ENCODE results near the gene SUGP2.

GRCh38 chr19:19027228-19027627, 6.1 kb downstream of the SUGP2 start:
- TF ChIP-seq, protein P1, sequence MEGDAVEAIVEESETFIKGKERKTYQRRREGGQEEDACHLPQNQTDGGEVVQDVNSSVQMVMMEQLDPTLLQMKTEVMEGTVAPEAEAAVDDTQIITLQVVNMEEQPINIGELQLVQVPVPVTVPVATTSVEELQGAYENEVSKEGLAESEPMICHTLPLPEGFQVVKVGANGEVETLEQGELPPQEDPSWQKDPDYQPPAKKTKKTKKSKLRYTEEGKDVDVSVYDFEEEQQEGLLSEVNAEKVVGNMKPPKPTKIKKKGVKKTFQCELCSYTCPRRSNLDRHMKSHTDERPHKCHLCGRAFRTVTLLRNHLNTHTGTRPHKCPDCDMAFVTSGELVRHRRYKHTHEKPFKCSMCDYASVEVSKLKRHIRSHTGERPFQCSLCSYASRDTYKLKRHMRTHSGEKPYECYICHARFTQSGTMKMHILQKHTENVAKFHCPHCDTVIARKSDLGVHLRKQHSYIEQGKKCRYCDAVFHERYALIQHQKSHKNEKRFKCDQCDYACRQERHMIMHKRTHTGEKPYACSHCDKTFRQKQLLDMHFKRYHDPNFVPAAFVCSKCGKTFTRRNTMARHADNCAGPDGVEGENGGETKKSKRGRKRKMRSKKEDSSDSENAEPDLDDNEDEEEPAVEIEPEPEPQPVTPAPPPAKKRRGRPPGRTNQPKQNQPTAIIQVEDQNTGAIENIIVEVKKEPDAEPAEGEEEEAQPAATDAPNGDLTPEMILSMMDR (IDR thresholded peaks at IDR 0.05; ENCODE audit: insufficient read depth, low read length, poor library complexity, severe bottlenecking): no peak
- TF ChIP-seq EZH2phosphoT487 (conservative IDR thresholded peaks at IDR 0.05; ENCODE audit: low read length): no peak

All from SU-DHL-6 (cell line).